Activated CD8-positive, alpha-beta memory T cell treated with anti-CD3 and anti-CD28 coated beads, Interleukin-2, amount 50 U/mL, for 4 hours (primary cell): ENCODE measurements around the gene GOLT1B.

Experiments
- DNase-seq: peaks from one replicate; pipeline ENCODE4 v3.0.0-alpha.2; 2020

Gene GOLT1B

GRCh38 chr12:21526053-21526452 is 24.5 kb downstream of the GOLT1B start, which contains the start of gene SPX:
TSS of gene SPX (plus strand) at chr12:21526296. CDS start at chr12:21526473, 177 bp downstream.
- no peak for DNase-seq

DNA sequence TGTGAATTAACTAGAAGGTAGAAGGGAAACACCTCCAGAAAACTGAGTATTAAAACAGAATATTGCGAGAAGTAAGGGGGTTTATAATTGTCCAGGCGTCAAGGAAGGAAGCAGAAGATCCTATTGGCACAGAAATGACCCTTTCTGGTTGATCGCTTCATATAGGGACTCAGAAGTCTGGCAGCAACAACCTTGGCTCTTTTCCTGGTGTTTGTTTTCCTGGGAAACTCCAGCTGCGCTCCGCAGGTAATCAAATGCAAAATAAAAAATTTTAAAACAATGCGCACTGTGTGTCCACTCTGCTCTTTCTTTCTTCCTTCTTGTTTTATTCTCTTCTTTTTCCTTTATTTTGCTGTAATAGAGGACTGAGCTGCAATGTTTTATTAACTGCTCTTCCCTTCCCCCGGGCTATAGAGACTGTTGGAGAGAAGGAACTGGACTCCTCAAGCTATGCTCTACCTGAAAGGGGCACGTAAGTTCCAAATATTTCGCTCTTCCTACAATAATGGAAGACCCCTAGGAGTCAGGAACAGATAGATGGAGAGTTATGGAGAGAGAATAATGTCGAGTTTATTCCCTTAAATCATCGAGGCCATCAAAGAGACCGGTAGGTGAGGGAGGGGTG is 25.2 kb downstream of the GOLT1B start:
- DNase-seq: no peak

DNA sequence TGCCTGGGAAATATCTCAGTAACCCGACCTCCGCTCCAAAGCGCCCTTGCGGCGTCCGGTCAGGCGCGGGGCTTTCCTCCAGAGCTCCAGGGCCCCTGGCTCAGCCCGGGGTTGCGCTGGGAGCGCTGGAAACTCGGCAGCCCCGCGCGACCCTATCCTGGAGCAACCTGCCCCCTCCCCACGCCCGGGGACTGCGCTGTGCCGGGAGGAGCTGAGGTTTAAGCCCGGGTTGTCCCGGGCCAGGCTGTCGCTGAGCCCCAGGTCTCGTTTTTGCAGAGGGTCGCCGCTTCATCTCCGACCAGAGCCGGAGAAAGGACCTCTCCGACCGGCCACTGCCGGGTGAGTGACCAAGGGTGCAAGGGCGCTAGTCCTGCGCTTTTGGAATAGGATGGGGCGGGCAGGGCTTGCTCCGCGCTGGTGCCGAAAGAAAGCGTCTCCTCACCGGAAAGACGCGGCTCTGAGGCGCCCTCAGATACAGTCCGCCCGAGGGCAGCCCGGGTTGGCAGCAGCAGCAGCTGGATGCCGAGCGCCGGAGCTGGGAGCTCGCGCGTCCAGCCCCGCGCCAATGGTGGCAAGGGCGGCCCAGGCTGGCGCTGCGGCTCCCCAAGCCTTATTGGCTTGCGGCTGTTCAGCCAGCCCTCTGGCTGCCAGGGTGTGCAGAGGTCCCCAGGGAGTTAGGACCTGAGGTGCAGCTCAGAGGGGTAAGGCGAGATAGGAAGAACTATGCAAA is 26.0 kb downstream of the GOLT1B start:
- peak; percentile 52 for DNase-seq

DNA sequence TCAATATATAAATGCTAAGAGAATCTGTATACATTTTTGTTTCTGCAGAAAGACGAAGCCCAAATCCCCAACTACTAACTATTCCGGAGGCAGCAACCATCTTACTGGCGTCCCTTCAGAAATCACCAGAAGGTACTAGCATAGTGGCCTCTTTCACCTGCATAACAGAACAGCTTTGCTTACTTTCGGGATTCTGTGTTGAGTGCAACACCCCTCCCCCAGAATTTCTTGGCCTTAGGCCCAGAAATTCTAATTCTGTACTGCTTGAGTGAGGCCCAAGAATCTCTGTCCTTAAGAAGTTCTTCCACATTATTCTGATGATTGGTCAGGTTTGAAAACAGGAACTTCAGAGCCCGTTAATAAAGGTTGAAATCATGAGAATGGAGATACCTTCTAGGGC is 27.4 kb downstream of the GOLT1B start:
- no peak for DNase-seq

GRCh38 chr12:21529456-21529855 is 27.9 kb downstream of the GOLT1B start:
- no peak for DNase-seq

DNA sequence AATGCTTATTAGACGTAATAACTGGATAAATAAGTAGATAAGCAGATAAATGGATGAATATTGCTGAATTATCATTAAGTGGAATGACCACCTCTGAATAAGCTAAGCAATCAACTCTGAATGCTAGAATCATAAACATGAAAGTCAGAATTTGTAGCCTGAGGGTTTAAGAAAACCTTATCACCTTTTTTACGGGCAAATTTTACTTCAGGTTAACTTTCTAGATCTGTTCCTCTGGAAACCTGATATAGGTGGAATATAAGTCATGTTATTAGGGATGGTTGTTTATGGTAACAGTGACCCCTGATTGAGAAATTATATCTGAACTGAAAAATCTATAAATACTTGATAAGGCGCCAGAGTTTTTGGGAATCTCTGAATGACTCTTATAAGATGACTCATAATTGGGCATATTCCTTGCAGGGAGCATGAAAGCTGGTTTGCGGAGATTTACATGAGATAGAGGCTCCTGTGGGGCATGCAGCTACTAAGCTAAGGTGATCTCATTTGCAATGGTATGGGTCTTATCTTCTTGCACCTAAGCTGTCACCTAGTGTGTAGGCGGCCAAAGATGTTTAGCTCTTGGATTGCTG is 36.6 kb downstream of the GOLT1B start:
- no peak for DNase-seq

DNA sequence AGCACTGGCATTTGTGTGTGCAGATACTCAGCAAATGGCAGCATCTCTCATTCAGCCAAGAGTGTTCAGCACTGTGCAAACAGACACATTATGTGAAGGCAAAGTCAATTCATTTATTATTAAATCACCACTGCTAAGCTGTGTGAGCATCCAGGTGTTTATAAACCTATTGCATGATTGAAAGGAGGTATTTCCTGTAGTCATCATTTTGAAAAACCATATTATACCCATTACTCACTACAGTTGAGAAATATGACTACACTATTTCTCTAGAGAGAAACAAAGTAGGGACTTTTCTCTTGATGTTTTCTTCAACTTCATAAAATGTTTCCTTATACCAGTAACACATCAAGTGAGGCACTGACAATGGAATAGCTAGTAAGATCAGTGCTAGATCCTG is 38.2 kb downstream of the GOLT1B start:
- no peak for DNase-seq

DNA sequence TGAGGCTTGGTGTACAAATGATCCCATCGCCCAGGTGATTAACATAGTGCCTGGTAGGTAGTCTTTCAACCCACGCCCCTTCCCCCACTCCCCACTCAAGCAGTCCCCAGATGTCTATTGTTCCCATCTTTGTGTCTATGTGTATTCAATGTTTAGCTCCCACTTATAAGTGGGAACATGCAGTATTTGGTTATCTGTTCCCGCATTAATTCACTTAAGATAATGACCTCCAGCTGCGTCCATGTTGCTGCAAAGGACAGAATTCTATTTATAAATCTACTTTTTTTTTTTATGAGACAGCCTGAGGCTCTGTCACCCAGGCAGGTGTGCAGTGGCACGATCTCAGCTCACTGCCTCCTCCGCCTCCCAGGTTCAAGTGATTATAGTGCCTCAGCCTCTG is 40.2 kb downstream of the GOLT1B start:
- no peak for DNase-seq

DNA sequence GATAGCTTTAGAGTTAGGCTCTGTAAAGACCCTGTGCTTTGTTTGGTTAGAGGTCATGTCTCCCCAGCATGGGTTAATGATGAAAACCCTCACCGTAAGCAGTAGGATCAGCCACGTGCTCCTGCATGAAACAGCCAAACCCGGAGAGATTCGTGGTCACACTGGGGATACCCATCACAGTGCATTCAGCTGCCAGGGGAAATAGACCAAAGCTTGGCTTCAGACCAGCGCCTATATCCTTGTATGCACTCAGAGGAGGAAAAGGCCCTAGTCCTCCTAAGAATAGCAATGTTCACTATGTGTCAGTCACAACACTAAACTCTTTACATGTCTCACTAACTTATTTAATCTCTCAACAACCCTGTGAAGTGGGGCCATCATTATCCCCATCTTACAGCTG is 40.8 kb downstream of the GOLT1B start:
- DNase-seq: no peak

- no peak for DNase-seq
Measured at GRCh38 chr12:21543151-21543550, 41.6 kb downstream of the GOLT1B start.

GRCh38 chr12:21545557-21545956 is 44.0 kb downstream of the GOLT1B start:
- DNase-seq: no peak

GRCh38 chr12:21546716-21547115 is 45.1 kb downstream of the GOLT1B start:
- no peak for DNase-seq

- no peak for DNase-seq
Measured at GRCh38 chr12:21547437-21547836, 45.8 kb downstream of the GOLT1B start.

- no peak for DNase-seq
Measured at GRCh38 chr12:21551841-21552465, 50.4 kb downstream of the GOLT1B start.

DNA sequence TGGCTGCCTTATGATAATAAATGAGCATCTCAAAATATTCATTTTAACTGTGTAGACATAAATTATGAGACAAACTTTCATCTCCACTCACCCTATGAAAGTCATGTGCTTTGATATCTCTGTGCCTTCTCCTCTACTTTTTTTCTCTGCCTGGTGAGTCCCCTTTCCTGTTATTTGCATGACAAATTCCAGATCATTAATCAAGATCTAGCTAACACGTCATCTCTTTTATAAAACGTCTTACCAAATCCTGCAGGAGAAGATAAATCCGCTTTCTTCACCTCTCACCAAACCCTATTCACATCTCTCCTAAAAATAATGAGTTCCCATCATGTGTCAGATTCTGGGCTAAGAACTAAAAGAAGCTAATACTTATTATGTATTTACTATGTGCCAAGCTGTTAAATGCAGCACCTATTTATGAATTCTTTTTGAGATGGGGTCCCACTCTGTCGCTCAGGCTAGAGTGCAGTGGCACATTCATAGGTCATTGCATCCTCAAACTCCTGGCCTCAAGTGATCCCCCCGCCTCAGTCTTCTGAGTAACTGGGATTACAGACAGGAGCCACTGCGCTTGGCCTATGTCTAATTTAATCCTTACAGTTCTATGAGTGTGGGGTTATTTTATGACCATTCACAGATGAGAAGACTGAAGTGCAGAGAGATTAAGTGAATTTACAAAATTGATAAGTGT is 51.2 kb downstream of the GOLT1B start:
- no peak for DNase-seq

- DNase-seq: no peak
Measured at GRCh38 chr12:21553329-21553675, 51.7 kb downstream of the GOLT1B start.

DNA sequence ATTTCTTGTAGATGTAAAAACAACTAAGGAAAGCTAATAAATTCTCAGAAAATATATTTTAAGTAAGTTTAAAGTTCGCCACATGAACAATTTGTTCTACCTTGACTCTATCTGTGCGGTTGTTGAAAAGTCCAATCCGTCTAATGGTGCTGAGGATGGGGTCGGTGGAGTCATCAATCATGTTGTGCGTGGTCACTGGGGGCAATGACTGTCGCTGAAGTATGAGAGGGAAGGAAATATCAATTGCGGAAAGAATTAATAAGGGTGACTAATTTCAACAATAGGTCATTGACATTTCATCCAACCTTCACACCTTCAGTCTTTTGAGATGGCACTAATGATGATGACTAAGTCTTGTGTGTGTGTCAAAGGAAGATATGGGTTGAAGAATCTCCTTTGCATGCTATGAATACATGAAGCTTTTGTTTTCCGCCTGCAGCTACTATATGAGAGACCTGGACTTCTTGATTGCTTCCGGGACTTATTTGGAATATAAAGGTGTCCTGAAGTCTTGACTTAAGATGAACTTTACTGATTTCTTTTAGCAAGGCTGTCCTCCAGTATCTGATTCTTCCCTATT is 56.6 kb downstream of the GOLT1B start:
- DNase-seq: no peak

GRCh38 chr12:21559855-21560569 is 58.4 kb downstream of the GOLT1B start:
- no peak for DNase-seq

DNA sequence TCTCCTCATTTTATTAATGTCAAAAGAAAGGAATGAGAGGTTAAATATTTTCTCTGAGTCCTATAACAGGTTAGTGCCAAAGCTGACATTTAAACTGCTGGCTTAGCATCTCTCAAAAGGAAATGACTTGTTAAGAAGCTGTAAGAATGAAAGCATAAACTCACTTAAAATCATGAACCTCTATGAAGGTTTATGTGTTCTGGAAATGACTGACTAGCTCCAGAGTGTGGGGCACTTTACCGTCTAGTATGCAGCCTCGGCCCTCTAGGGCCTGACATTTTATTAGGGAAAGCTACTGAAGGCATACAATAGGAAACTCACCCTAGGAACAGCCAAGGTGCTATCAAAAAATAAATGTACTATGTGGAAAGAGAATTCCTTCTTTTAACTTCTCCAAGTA is 59.6 kb downstream of the GOLT1B start:
- DNase-seq: no peak

GRCh38 chr12:21562859-21563258 is 61.3 kb downstream of the GOLT1B start:
- DNase-seq: no peak

DNA sequence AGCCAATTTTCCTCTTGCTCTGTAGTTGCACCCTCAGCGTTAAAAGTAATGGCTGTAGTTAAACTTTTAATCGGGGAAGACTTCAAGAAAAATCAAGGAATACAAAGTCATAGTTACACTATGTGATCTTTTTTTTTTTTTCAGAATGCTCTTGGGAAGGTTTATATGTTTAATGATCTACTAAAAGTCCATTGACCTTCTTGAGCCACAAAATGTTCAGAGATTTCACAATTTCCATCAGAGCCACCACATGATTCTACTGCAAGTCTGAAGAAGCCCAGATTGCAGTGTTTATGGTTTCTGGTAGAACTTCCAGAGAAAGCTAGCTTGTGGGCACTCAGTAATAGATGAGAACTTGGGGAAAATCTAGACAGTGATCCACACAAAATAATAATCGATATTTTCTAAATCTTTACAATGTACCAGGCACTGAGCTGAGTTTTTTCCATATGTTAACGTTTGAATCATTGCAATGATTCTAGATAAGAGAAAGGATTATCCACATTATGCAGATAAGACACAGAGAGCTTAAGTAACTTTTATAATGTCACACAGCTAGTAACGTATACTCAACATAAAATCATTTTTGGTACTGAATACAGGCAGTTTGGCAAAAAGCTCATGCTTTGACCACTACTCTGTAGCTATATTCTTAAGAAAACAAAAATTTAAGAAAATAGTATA is 64.8 kb downstream of the GOLT1B start:
- DNase-seq: no peak
